CD14-positive monocyte (primary cell): ENCODE data around the gene LIN28B. TPM values are rescaled to one million over a fixed set of nuclear protein-coding genes. Genes with fewer than 3 reads are reported as not detected.

Experiments used
- DNase-seq, 3 donors: peaks; one replicate each; pipeline ENCODE4 v3.0.0-alpha.2; 2011 to 2022
- H2AFZ ChIP-seq: 2 replicates; pipeline ENCODE4 v1.6.0; 2012; ENCODE audit warnings: mild to moderate bottlenecking, low read depth, low read length, inconsistent platforms; ENCODE audit not compliant: insufficient read depth, poor library complexity, severe bottlenecking
- H3K27ac ChIP-seq, 2 donors: 1 replicate in 1 of 2; 2 replicates in 1 of 2; pipeline ENCODE4 v1.5.1; 2012 to 2013; ENCODE audit warnings: low read length in 2 of 2, control low read depth in 1 of 2, inconsistent platforms in 1 of 2, low read depth in 1 of 2, mild to moderate bottlenecking in 1 of 2
- H3K27me3 ChIP-seq, 2 donors: one replicate each; pipeline versions ENCODE4 v1.6.0 to v1.6.1; 2011 to 2013; ENCODE audit warnings: low read length in 2 of 2; ENCODE audit not compliant: control insufficient read depth in 2 of 2, insufficient read depth in 2 of 2
- H3K36me3 ChIP-seq, 2 donors: replicated peaks in 1 of 2; 1 replicate in 1 of 2; 2 replicates in 1 of 2; pipeline versions ENCODE4 v1.5.1 to v1.6.1; 2012 to 2013; ENCODE audit warnings: low read length in 2 of 2, control low read depth in 1 of 2, inconsistent platforms in 1 of 2, mild to moderate bottlenecking in 1 of 2; ENCODE audit not compliant: insufficient read depth in 2 of 2, control insufficient read depth in 1 of 2
- H3K4me1 ChIP-seq, 2 donors: 1 replicate in 1 of 2; 2 replicates in 1 of 2; pipeline versions ENCODE4 v1.5.1 to v1.6.1; 2012 to 2013; ENCODE audit warnings: low read length in 2 of 2, control low read depth in 1 of 2, inconsistent platforms in 1 of 2, mild to moderate bottlenecking in 1 of 2, moderate library complexity in 1 of 2; ENCODE audit not compliant: insufficient read depth in 2 of 2, control insufficient read depth in 1 of 2
- H3K4me2 ChIP-seq: replicated peaks from 2 replicates; pipeline ENCODE3; 2012; ENCODE audit warnings: low read length, moderate library complexity, mild to moderate bottlenecking; ENCODE audit not compliant: poor library complexity, severe bottlenecking; ENCODE audit errors: extremely low read depth
- H3K4me3 ChIP-seq, 3 experiments: fragments of 200-600 bp in 1 of 3; sonication (generic) in 1 of 3; replicated peaks in 1 of 3; 1 replicate in 2 of 3; 2 replicates in 1 of 3; pipeline ENCODE4 v1.5.1; 2011 to 2013; ENCODE audit warnings: low read length in 3 of 3, mild to moderate bottlenecking in 3 of 3, control low read depth in 2 of 3, low read depth in 2 of 3, inconsistent platforms in 1 of 3, moderate library complexity in 1 of 3
- H3K79me2 ChIP-seq: 2 replicates; pipeline ENCODE4 v1.6.0; 2012; ENCODE audit warnings: mild to moderate bottlenecking, control low read depth, inconsistent platforms, low read length, moderate library complexity; ENCODE audit not compliant: insufficient read depth
- H3K9ac ChIP-seq: 2 replicates; pipeline ENCODE4 v1.6.0; 2017; ENCODE audit warnings: low read length, mild to moderate bottlenecking; ENCODE audit not compliant: insufficient read depth, poor library complexity, severe bottlenecking
- H3K9me3 ChIP-seq, 2 donors: replicated peaks in 1 of 2; 1 replicate in 1 of 2; 2 replicates in 1 of 2; pipeline versions ENCODE4 v1.5.1 to v1.6.1; 2012 to 2013; ENCODE audit warnings: low read length in 2 of 2, control low read depth in 1 of 2; ENCODE audit not compliant: control insufficient read depth in 1 of 2, insufficient read depth in 1 of 2
- H4K20me1 ChIP-seq: 2 replicates; pipeline ENCODE4 v1.6.0; 2012; ENCODE audit warnings: mild to moderate bottlenecking, low read length, control low read depth, moderate library complexity; ENCODE audit not compliant: insufficient read depth
- H3K27ac Mint-ChIP-seq, 7 donors: one replicate each; pipeline ENCODE4 v1.8.0; 2020; ENCODE audit warnings: mild to moderate bottlenecking in 7 of 7, mixed read lengths in 7 of 7, moderate library complexity in 6 of 7, inconsistent platforms in 2 of 7
- H3K27me3 Mint-ChIP-seq, 3 donors: one replicate each; pipeline ENCODE4 v1.8.0; 2021 to 2022; ENCODE audit warnings: low read depth in 3 of 3, mild to moderate bottlenecking in 3 of 3, mixed read lengths in 3 of 3, moderate library complexity in 3 of 3, inconsistent platforms in 1 of 3
- H3K36me3 Mint-ChIP-seq, 2 donors: one replicate each; pipeline ENCODE4 v1.8.0; 2020; ENCODE audit warnings: mixed read lengths in 2 of 2, inconsistent platforms in 1 of 2, mild to moderate bottlenecking in 1 of 2
- H3K4me1 Mint-ChIP-seq: one replicate; pipeline ENCODE4 v1.8.0; 2020; ENCODE audit warnings: mild to moderate bottlenecking, mixed read lengths
- H3K4me3 Mint-ChIP-seq, 2 donors: one replicate each; pipeline ENCODE4 v1.8.0; 2020; ENCODE audit warnings: mild to moderate bottlenecking in 2 of 2, mixed read lengths in 2 of 2, moderate library complexity in 1 of 2
- H3K9me3 Mint-ChIP-seq, 7 donors: one replicate each; pipeline ENCODE4 v1.8.0; 2020 to 2022; ENCODE audit warnings: mixed read lengths in 7 of 7, mild to moderate bottlenecking in 6 of 7, moderate library complexity in 6 of 7, inconsistent platforms in 2 of 7
- WGBS: methylation state at CpG from one replicate; pipeline ENCODE4 v1.1.5; 2013; ENCODE audit warnings: missing lambda C conversion rate; ENCODE audit not compliant: insufficient coverage; 5-methylcytosine and 5-hydroxymethylcytosine counted together
- intact Hi-C, 2 donors: fragments of 100-400 bp; cut with micrococcal nuclease; formaldehyde crosslinking; loops; one replicate each; pipeline versions ENCODE4 v1.15.0 to v1.15.1; 2023
- polyA plus RNA-seq, 3 donors: library from polyadenylated mRNA; depleted of rRNA in 1 of 3; unstranded in 2 of 3; stranded (reverse) in 1 of 3; fragments of 300-500 nt in 2 of 3; fragments of >200 nt in 1 of 3; fragmentation: Illumina TruSeq in 2 of 3; gene quantifications; 1 replicate in 2 of 3; 2 replicates in 1 of 3; pipeline ENCODE4 v1.2.3, GENCODE V29; 2012 to 2021
- TF ChIP-seq, protein P1 (sequence below): fragments of 200-600 bp; IDR thresholded peaks from one replicate; pipeline ENCODE4 v1.8.0; 2022; ENCODE audit warnings: antibody characterized with exemption, mild to moderate bottlenecking

LIN28B gene
- polyA plus RNA-seq, 3 donors, result not detected

- Histone ChIP-seq H3K27ac (no peak overlapping the region), H3K4me3 (peak overlapping the region in 1 of 3 experiments; percentile 61), H3K36me3 (no peaks in the 10 kb centered on the region), H3K79me2 (no peaks in the 10 kb centered on the region), H3K9ac (no peak overlapping the region), H4K20me1 (no peaks in the 10 kb centered on the region), H3K9me3 (peaks cover 0 to 18% of the 10 kb centered on the region in 2 donors), H3K4me2 (peak overlapping the region; percentile 65), H3K4me1 (peaks cover 8 to 12% of the 10 kb centered on the region in 2 donors), H2AFZ (no peak overlapping the region), H3K27me3 (peaks cover 43 to 66% of the 10 kb centered on the region in 2 donors)
- Mint-ChIP-seq H3K36me3 (peaks cover 0 to 3% of the 10 kb centered on the region in 2 donors), H3K9me3 (peaks cover 6 to 21% (median 15%) of the 10 kb centered on the region in 7 donors), H3K27ac (no peak overlapping the region), H3K4me1 (peaks cover 8% of the 10 kb centered on the region), H3K27me3 (peaks cover 36 to 46% (median 43%) of the 10 kb centered on the region in 3 donors), H3K4me3 (peak overlapping the region; percentile 68 to 91)
- 4% methylated on average over 5 of the region's 7 CpGs for WGBS
- intact Hi-C loops, result no loop called here
- no peak for DNase-seq
- TF ChIP-seq, protein P1, sequence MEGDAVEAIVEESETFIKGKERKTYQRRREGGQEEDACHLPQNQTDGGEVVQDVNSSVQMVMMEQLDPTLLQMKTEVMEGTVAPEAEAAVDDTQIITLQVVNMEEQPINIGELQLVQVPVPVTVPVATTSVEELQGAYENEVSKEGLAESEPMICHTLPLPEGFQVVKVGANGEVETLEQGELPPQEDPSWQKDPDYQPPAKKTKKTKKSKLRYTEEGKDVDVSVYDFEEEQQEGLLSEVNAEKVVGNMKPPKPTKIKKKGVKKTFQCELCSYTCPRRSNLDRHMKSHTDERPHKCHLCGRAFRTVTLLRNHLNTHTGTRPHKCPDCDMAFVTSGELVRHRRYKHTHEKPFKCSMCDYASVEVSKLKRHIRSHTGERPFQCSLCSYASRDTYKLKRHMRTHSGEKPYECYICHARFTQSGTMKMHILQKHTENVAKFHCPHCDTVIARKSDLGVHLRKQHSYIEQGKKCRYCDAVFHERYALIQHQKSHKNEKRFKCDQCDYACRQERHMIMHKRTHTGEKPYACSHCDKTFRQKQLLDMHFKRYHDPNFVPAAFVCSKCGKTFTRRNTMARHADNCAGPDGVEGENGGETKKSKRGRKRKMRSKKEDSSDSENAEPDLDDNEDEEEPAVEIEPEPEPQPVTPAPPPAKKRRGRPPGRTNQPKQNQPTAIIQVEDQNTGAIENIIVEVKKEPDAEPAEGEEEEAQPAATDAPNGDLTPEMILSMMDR, result peak; percentile 14
Measured at GRCh38 chr6:104941729-104942091, 15.2 kb upstream of the LIN28B start.

GRCh38 chr6:104943781-104944180, 13.1 kb upstream of the LIN28B start:
- Mint-ChIP-seq H3K27ac (no peak overlapping the region), H3K4me1 (peaks cover 8% of the 10 kb centered on the region), H3K36me3 (peaks cover 0 to 3% of the 10 kb centered on the region in 2 donors), H3K9me3 (peaks cover 6 to 15% (median 10%) of the 10 kb centered on the region in 7 donors), H3K4me3 (no peak overlapping the region), H3K27me3 (peaks cover 33 to 37% (median 37%) of the 10 kb centered on the region in 3 donors)
- H3K4me3 ChIP-seq, result no peak overlapping the region
- WGBS, result 100% methylated on average over 1 of the region's 3 CpGs
- no peak overlapping the region for H3K4me2 ChIP-seq
- no peak for DNase-seq
- H2AFZ ChIP-seq, result no peak overlapping the region
- intact Hi-C loops, result no loop called here
- peaks cover 42 to 62% of the 10 kb centered on the region in 2 donors for H3K27me3 ChIP-seq
- H3K9ac ChIP-seq, result no peak overlapping the region
- H3K4me1 ChIP-seq, result peaks cover 8 to 12% of the 10 kb centered on the region in 2 donors
- TF ChIP-seq, protein P1, result no peak
- H3K27ac ChIP-seq, result no peak overlapping the region
- H4K20me1 ChIP-seq, result no peaks in the 10 kb centered on the region
- H3K79me2 ChIP-seq, result no peaks in the 10 kb centered on the region
- H3K36me3 ChIP-seq, result no peaks in the 10 kb centered on the region
- peaks cover 0 to 18% of the 10 kb centered on the region in 2 donors for H3K9me3 ChIP-seq
